ENCODE results near the gene COQ8B.

DNA sequence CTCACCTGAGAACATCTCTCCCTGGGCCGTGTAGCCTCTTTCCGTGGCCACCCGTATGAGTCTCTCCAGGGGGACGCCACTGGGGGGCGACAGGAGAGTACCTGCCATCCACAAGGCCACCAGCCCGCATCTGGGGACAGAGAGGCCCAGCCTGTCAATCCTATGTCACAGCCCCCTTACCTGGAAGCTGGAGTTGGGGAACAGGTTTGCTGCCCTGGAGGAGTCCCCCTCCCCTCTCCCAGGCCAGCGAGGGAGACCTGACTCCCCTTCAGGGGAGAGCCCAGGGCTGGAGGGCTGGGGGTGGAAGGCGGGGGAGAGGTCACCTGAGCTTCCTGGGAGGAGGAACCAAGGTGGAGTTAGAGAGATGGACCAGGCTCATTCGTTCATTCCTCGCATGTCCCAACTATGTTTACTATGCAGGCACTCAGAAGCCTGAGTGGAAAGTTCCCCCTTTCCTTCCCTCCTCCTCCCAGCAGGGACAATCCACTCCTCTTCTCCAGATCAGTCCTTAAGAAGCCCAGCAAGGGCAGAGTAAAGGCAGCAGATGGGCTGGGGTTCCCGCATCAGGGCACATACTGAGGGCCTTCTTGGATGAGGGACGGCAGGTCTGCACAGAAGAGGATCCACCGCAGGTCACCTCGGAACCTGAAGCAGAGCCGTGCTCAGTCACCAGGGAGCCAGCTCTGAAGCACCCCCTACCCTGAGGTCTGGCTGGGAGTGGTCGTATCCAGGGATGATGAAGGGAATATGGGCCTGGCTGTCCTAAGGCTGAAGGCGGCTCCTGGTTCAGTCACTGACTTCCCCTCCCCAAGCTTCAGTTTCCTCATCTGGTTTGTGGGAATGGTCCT, 28.1 kb upstream of the COQ8B start:
- TF ChIP-seq CTCF (IDR thresholded peaks at IDR 0.05) (no peak), ZFX (IDR thresholded peaks at IDR 0.05; ENCODE audit: borderline replicate concordance) (no peak)
